ENCODE measurements around the gene PHIP. TPM values are rescaled to one million over a fixed set of nuclear protein-coding genes. Genes with fewer than 3 reads are reported as not detected.

The PHIP gene
- total RNA-seq, 6 donors from 2014 or later: 19.3 to 74.7 (median 25.8) TPM

DNA sequence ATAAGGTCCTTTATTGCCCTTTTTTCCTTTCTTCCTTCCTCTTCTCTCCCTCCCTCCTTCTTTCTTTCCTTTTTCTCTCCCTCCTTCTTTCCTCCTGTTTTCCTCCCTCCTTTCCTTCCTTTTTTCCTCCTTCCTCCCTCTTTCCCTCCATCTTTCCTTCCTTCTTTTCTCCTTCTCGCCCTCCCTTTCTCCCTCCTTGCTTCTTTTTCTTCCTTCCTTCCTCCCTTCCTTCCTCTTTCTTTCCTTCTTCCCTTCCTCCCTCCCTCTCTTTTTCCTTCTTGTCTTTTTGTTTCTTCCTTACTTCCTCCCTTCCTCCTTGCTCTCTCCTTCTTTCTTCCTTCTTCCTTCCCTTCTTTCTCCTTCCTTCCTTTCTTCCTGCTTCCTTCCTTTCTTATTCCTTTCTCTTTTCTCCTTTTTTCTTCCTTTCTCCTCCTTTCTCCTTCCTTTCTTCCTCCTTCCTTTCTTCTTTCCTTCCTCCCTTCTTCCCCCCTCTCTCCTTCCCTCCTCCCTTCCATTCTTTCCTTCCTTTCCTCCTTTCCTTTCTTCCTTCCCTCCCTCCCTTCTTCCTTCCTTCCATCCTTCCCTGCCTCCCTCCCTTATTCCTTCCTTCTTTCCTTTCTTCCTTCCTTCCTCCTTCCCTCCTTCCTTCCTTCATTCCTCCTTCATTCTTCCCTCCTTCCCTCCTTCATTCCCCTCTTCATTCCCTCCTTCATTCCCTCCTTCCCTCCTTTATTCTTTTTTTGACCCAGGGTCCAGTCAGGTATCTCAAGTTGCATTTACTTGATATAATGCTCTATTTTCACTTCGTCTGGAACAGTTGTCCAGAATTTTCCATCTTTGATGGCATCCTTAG lies 11.7 kb upstream of the PHIP start:
- 85 to 90% methylated on average over 2 of the region's 2 CpGs for WGBS, 2 donors
- no peaks in the 10 kb centered on the region for H3K4me1 ChIP-seq
- no peaks in the 10 kb centered on the region for H3K27me3 ChIP-seq
- no peak for DNase-seq
- no peak for ATAC-seq (ENCODE audit: low FRiP score in 2 of 2)
- H3K36me3 ChIP-seq: no peaks in the 10 kb centered on the region
- H3K4me3 ChIP-seq: no peak overlapping the region
- no peaks in the 10 kb centered on the region for H3K9me3 ChIP-seq
- H3K27ac ChIP-seq: no peak overlapping the region
- TF ChIP-seq POLR2A (IDR thresholded peaks at IDR 0.05) (no peak), EP300 (IDR thresholded peaks at IDR 0.05) (no peak), CTCF (IDR thresholded peaks at IDR 0.05) (no peak)

- 59 to 69% methylated on average over 1 of the region's 1 CpG for WGBS, 2 donors
- TF ChIP-seq EP300 (IDR thresholded peaks at IDR 0.05): no peak
- no peak for TF ChIP-seq POLR2A (IDR thresholded peaks at IDR 0.05)
- TF ChIP-seq CTCF (IDR thresholded peaks at IDR 0.05): no peak
- no peak for TF ChIP-seq POLR2AphosphoS5 (IDR thresholded peaks at IDR 0.05)
- DNase-seq (no peak), ATAC-seq (ENCODE audit: low FRiP score in 2 of 2) (no peak)
- no peaks in the 10 kb centered on the region for H3K36me3 ChIP-seq
- H3K27me3 ChIP-seq: no peaks in the 10 kb centered on the region
- H3K4me3 ChIP-seq: no peak overlapping the region
- H3K9me3 ChIP-seq: no peaks in the 10 kb centered on the region
- peaks cover 0 to 11% (median 5%) of the 10 kb centered on the region in 4 donors for H3K4me1 ChIP-seq
- H3K27ac ChIP-seq: no peak overlapping the region
Measured at GRCh38 chr6:79084693-79085092, 6.6 kb upstream of the PHIP start.

GRCh38 chr6:79082304-79082703 lies 4.2 kb upstream of the PHIP start:
- DNase-seq: no peak
- Histone ChIP-seq H3K9me3 (no peaks in the 10 kb centered on the region), H3K4me1 (peaks cover 0 to 18% (median 8%) of the 10 kb centered on the region in 4 donors), H3K27me3 (no peaks in the 10 kb centered on the region), H3K27ac (no peak overlapping the region), H3K36me3 (no peaks in the 10 kb centered on the region), H3K4me3 (no peak overlapping the region)
- no peak for TF ChIP-seq CTCF (IDR thresholded peaks at IDR 0.05)
- no peak for TF ChIP-seq POLR2A (IDR thresholded peaks at IDR 0.05)
- TF ChIP-seq EP300 (IDR thresholded peaks at IDR 0.05): no peak
- no peak for TF ChIP-seq POLR2AphosphoS5 (IDR thresholded peaks at IDR 0.05)
- ATAC-seq (ENCODE audit: low FRiP score in 2 of 2): no peak
- WGBS, 2 donors: 95 to 97% methylated on average over 1 of the region's 1 CpG

DNA sequence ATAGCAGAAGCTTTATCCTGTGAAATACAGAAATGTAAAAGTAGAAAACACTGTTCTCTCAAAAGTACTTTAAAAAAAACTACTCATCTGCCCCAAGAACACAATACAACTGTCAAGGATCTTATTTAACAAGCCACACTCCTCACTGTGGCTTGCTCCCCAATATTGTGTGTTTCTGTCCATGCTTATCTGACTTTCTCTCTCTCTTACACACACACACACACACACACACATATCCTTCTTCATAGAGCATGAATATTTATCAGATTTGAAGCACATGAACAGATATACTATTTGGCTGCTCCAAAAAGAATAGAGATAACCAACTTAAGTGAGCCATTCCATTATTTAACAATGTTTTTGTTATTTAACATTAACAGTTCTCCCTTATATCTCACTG lies 3.6 kb upstream of the PHIP start:
- no peak for DNase-seq
- Histone ChIP-seq H3K9me3 (no peaks in the 10 kb centered on the region), H3K27ac (no peak overlapping the region), H3K27me3 (no peaks in the 10 kb centered on the region), H3K4me3 (no peak overlapping the region), H3K36me3 (no peaks in the 10 kb centered on the region), H3K4me1 (peaks cover 0 to 18% (median 8%) of the 10 kb centered on the region in 4 donors)
- TF ChIP-seq POLR2AphosphoS5 (IDR thresholded peaks at IDR 0.05) (no peak), CTCF (IDR thresholded peaks at IDR 0.05) (no peak), POLR2A (IDR thresholded peaks at IDR 0.05) (no peak), EP300 (IDR thresholded peaks at IDR 0.05) (no peak)
- ATAC-seq (ENCODE audit: low FRiP score in 2 of 2): no peak

All from upper lobe of left lung (tissue), 6 donors.